Caco-2 (cell line): ENCODE results near the gene ZNF154. TPM values are rescaled to one million over a fixed set of nuclear protein-coding genes. Genes with fewer than 3 reads are reported as not detected.
A peak's percentile ranks its signal among the peaks of the same experiment; 100 is the strongest.

Experiments
- Bru-seq: library from RNA; stranded (reverse); fragments of 400-500 nt; gene quantifications from one replicate; lab custom pipeline; 2021; lab: Mats Ljungman, UMichigan
- BruChase-seq, 2 experiments: library from RNA; stranded (reverse); fragments of 400-500 nt; gene quantifications; one replicate each; lab custom pipeline; 2021; lab: Mats Ljungman, UMichigan
- BruUV-seq: library from RNA; stranded (reverse); fragments of 400-500 nt; replicated peaks from 2 replicates; lab custom pipeline; 2021; lab: Mats Ljungman, UMichigan
- CTCF ChIA-PET: fragments of 300-600 bp; sonication (Branson Sonifier 250); formaldehyde crosslinking; loops from one replicate; lab custom pipeline; 2022; ENCODE audit warnings: antibody characterized with exemption; lab: Charles Lee
- POLR2A ChIA-PET: fragments of 300-600 bp; sonication (Branson Sonifier 250); formaldehyde crosslinking; loops from one replicate; lab custom pipeline; 2022; ENCODE audit warnings: antibody characterized with exemption; lab: Charles Lee
- DNase-seq, 2 experiments: peaks; one replicate each; pipeline versions ENCODE4 v3.0.0 to v3.0.0-alpha.2; 2020 to 2022
- H3K27me3 ChIP-seq: replicated peaks from 2 replicates; pipeline ENCODE4 v1.6.0; 2011; ENCODE audit warnings: low read length; ENCODE audit not compliant: control insufficient read depth, insufficient read depth
- H3K36me3 ChIP-seq: 2 replicates; pipeline ENCODE4 v1.5.1; 2011; ENCODE audit warnings: low read length; ENCODE audit not compliant: control insufficient read depth, insufficient read depth
- H3K4me1 ChIP-seq: fragments of 250-450 bp; sonication (Bioruptor Pico); 2 replicates; pipeline ENCODE4 v1.5.1; 2020; ENCODE audit warnings: mild to moderate bottlenecking
- H3K4me3 ChIP-seq: 2 replicates; pipeline ENCODE4 v1.5.1; 2011; ENCODE audit warnings: low read depth, mild to moderate bottlenecking, control low read depth, low read length
- H3K9me3 ChIP-seq: fragments of 250-450 bp; sonication (Bioruptor Pico); 2 replicates; pipeline ENCODE4 v1.5.1; 2020; ENCODE audit warnings: mild to moderate bottlenecking, moderate library complexity
- H3K27ac Mint-ChIP-seq: one replicate; pipeline ENCODE4 v1.8.0; 2022; ENCODE audit warnings: mixed read lengths; ENCODE audit not compliant: unreplicated experiment
- H3K27me3 Mint-ChIP-seq: one replicate; pipeline ENCODE4 v1.8.0; 2022; ENCODE audit warnings: mixed read lengths; ENCODE audit not compliant: insufficient read depth, unreplicated experiment
- H3K36me3 Mint-ChIP-seq: one replicate; pipeline ENCODE4 v1.8.0; 2022; ENCODE audit warnings: mild to moderate bottlenecking, mixed read lengths; ENCODE audit not compliant: insufficient read depth, unreplicated experiment
- H3K4me1 Mint-ChIP-seq: one replicate; pipeline ENCODE4 v1.8.0; 2022; ENCODE audit warnings: low read depth, mixed read lengths; ENCODE audit not compliant: unreplicated experiment
- H3K4me3 Mint-ChIP-seq: one replicate; pipeline ENCODE4 v1.8.0; 2022; ENCODE audit warnings: mild to moderate bottlenecking, moderate library complexity, mixed read lengths; ENCODE audit not compliant: unreplicated experiment
- H3K9me3 Mint-ChIP-seq: one replicate; pipeline ENCODE4 v1.8.0; 2022; ENCODE audit warnings: mixed read lengths; ENCODE audit not compliant: unreplicated experiment
- intact Hi-C: fragments of 100-400 bp; cut with micrococcal nuclease; formaldehyde crosslinking; loops from one replicate; pipeline ENCODE4 v1.10.0; 2022; ENCODE audit not compliant: unreplicated experiment
- long read RNA-seq: library from polyadenylated mRNA; stranded (forward); transcript quantifications from one replicate; pipeline ENCODE4 v2.0.0, GENCODE V29; 2022
- total RNA-seq: library from RNA; stranded (reverse); gene quantifications from 2 replicates; pipeline ENCODE4 v1.2.3, GENCODE V29; 2022
- TF ChIP-seq, protein P1 (sequence below), 2 experiments: fragments of 200-600 bp in 1 of 2; IDR thresholded peaks; 1 replicate in 1 of 2; 2 replicates in 1 of 2; pipeline versions ENCODE4 v1.5.1 to v1.8.0; 2011 to 2022; ENCODE audit warnings: antibody characterized with exemption in 1 of 2, control low read depth in 1 of 2, inconsistent platforms in 1 of 2, low read depth in 1 of 2, low read length in 1 of 2, mild to moderate bottlenecking in 1 of 2, moderate library complexity in 1 of 2; ENCODE audit not compliant: insufficient read depth in 1 of 2, severe bottlenecking in 1 of 2, unreplicated experiment in 1 of 2

Gene ZNF154
- total RNA-seq (not detected in 2 replicates), Bru-seq, nascent RNA (percentile 6 among the genes with signal in this experiment), BruChase-seq, experiment 1, labeled RNA remaining after a 2-hour chase (percentile 11 among the genes with signal in this experiment), BruChase-seq, experiment 2, labeled RNA remaining after a 6-hour chase (not detected)
- long read RNA-seq, result 0 reads

DNA sequence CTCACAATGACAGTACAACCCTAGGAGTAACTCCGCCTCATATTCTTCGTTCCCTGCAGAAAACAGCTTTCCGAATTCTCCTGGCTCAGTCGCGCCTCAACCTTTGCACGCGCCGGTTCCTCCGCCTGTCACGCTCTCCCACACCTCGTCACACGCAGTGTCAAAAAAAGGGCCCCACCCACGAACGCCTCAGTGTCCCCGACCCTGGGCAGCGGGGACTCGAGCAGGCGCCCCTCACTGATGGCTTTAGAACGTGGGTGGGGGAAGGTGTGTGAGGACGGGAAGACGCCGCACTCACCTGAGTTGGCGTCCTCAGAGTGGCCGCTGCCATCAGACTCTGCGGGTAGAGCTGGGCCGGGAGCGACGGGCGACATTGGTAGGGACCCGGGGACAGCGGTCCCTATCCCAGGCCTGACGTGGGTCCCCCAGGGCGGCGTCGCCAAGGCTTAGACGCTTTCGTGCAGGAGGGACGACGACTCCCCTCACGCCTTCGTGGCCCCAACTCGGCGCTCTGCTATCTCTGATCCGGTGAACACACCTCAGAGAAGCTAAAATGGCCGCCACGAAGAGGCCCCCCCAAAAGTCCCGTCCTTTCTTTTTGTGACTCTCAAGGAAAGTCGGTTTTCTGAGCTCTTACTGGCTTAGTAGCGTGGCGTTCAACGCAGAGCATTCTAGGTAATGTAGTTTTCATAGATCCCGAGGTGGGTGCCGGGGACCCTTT lies at the start of gene ZNF154:
ZNF154 (minus strand) TSS at position 564 of the 721 bp plus-strand sequence; CDS start at position 331, 233 bp downstream.
- Histone ChIP-seq H3K27me3 (no peaks in the 10 kb centered on the region), H3K36me3 (no peaks in the 10 kb centered on the region), H3K4me3 (no peak within 1 kb of the TSS), H3K4me1 (no peaks in the 10 kb centered on the region), H3K9me3 (peaks cover 2% of the 10 kb centered on the region)
- TF ChIP-seq, protein P1, sequence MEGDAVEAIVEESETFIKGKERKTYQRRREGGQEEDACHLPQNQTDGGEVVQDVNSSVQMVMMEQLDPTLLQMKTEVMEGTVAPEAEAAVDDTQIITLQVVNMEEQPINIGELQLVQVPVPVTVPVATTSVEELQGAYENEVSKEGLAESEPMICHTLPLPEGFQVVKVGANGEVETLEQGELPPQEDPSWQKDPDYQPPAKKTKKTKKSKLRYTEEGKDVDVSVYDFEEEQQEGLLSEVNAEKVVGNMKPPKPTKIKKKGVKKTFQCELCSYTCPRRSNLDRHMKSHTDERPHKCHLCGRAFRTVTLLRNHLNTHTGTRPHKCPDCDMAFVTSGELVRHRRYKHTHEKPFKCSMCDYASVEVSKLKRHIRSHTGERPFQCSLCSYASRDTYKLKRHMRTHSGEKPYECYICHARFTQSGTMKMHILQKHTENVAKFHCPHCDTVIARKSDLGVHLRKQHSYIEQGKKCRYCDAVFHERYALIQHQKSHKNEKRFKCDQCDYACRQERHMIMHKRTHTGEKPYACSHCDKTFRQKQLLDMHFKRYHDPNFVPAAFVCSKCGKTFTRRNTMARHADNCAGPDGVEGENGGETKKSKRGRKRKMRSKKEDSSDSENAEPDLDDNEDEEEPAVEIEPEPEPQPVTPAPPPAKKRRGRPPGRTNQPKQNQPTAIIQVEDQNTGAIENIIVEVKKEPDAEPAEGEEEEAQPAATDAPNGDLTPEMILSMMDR (IDR thresholded peaks at IDR 0.05; ENCODE audit: insufficient read depth in 1 of 2, low read depth in 1 of 2, low read length in 1 of 2, severe bottlenecking in 1 of 2, unreplicated experiment in 1 of 2), result no peak
- ChIA-PET POLR2A (no interaction called here), CTCF (no interaction called here)
- H3K27ac Mint-ChIP-seq, result no peak within 1 kb of the TSS
- no peak within 1 kb of the TSS for H3K4me3 Mint-ChIP-seq
- H3K36me3 Mint-ChIP-seq, result peaks cover 27% of the 10 kb centered on the region
- intact Hi-C loops, result no loop called here
- DNase-seq, result no peak
- peaks cover 26% of the 10 kb centered on the region for H3K9me3 Mint-ChIP-seq
- no TSS peak for BruUV-seq
- no peaks in the 10 kb centered on the region for H3K4me1 Mint-ChIP-seq
- H3K27me3 Mint-ChIP-seq, result no peaks in the 10 kb centered on the region

DNA sequence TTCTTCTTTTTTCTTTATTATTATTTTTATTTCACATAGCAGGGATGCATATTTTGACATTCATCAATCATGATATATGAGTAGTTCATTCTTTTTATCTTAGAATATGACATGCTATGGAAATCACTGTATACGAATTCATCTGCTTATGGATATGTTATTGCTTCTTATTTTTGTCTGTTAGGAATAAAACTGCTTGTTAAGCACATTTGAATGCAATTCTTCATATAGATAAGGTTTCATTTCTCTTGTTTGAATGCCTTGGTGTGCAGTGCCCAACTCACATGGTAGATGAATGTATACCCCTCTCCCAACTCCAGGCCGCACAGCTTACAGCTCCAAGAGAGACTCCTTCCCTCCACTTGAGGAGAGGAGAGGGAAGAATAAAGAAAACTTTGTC lies 48.9 kb upstream of the ZNF154 start:
- Histone ChIP-seq H3K27me3 (no peaks in the 10 kb centered on the region), H3K4me1 (no peaks in the 10 kb centered on the region), H3K36me3 (peaks cover 12% of the 10 kb centered on the region), H3K9me3 (peaks cover 8% of the 10 kb centered on the region), H3K4me3 (no peak overlapping the region)
- no peaks in the 10 kb centered on the region for H3K9me3 Mint-ChIP-seq
- H3K27me3 Mint-ChIP-seq, result no peaks in the 10 kb centered on the region
- no TSS peak for BruUV-seq
- H3K4me1 Mint-ChIP-seq, result no peaks in the 10 kb centered on the region
- ChIA-PET CTCF (interaction anchor here (0.6 kb wide), 1 partner anchor 124 kb away, joined by 3 read pairs; no protein-coding TSS in a partner anchor), POLR2A (interaction anchor here (0.5 kb wide), 1 partner anchor 11 kb away, joined by 3 read pairs; no protein-coding TSS in a partner anchor)
- TF ChIP-seq, protein P1 (IDR thresholded peaks at IDR 0.05; ENCODE audit: insufficient read depth in 1 of 2, low read depth in 1 of 2, low read length in 1 of 2, severe bottlenecking in 1 of 2, unreplicated experiment in 1 of 2), result no peak
- intact Hi-C loops, result no loop called here
- H3K36me3 Mint-ChIP-seq, result peaks cover 52% of the 10 kb centered on the region
- no peak overlapping the region for H3K27ac Mint-ChIP-seq
- no peak for DNase-seq
- no peak overlapping the region for H3K4me3 Mint-ChIP-seq

GRCh38 chr19:57755031-57755430 lies 46.0 kb upstream of the ZNF154 start:
- H3K9me3 ChIP-seq, result peaks cover 14% of the 10 kb centered on the region

More at GRCh38 chr19:57755031-57755430, 46.0 kb upstream of the ZNF154 start:
- BruUV-seq, result no TSS peak
- CTCF ChIA-PET, result no interaction called here
- Mint-ChIP-seq H3K4me1 (no peaks in the 10 kb centered on the region), H3K27me3 (no peaks in the 10 kb centered on the region), H3K4me3 (no peak overlapping the region), H3K9me3 (no peaks in the 10 kb centered on the region), H3K27ac (no peak overlapping the region), H3K36me3 (peaks cover 81% of the 10 kb centered on the region)
- TF ChIP-seq, protein P1 (IDR thresholded peaks at IDR 0.05; ENCODE audit: insufficient read depth in 1 of 2, low read depth in 1 of 2, low read length in 1 of 2, severe bottlenecking in 1 of 2, unreplicated experiment in 1 of 2), result no peak
- Histone ChIP-seq H3K27me3 (no peaks in the 10 kb centered on the region), H3K4me3 (no peak overlapping the region), H3K4me1 (no peaks in the 10 kb centered on the region), H3K36me3 (peaks cover 17% of the 10 kb centered on the region)
- no peak for DNase-seq
- POLR2A ChIA-PET, result no interaction called here
- intact Hi-C loops, result no loop called here
